Caco-2 (cell line): ENCODE results near the gene HDGFL2. TPM values are rescaled to one million over a fixed set of nuclear protein-coding genes. Genes with fewer than 3 reads are reported as not detected.

Experiments
- BruUV-seq: library from RNA; stranded (reverse); fragments of 400-500 nt; replicated peaks from 2 replicates; lab custom pipeline; 2021; lab: Mats Ljungman, UMichigan
- CTCF ChIA-PET: fragments of 300-600 bp; sonication (Branson Sonifier 250); formaldehyde crosslinking; loops from one replicate; lab custom pipeline; 2022; ENCODE audit warnings: antibody characterized with exemption; lab: Charles Lee
- POLR2A ChIA-PET: fragments of 300-600 bp; sonication (Branson Sonifier 250); formaldehyde crosslinking; loops from one replicate; lab custom pipeline; 2022; ENCODE audit warnings: antibody characterized with exemption; lab: Charles Lee
- DNase-seq, 2 experiments: peaks; one replicate each; pipeline versions ENCODE4 v3.0.0 to v3.0.0-alpha.2; 2020 to 2022
- H3K27me3 ChIP-seq: replicated peaks from 2 replicates; pipeline ENCODE4 v1.6.0; 2011; ENCODE audit warnings: low read length; ENCODE audit not compliant: control insufficient read depth, insufficient read depth
- H3K36me3 ChIP-seq: 2 replicates; pipeline ENCODE4 v1.5.1; 2011; ENCODE audit warnings: low read length; ENCODE audit not compliant: control insufficient read depth, insufficient read depth
- H3K4me1 ChIP-seq: fragments of 250-450 bp; sonication (Bioruptor Pico); 2 replicates; pipeline ENCODE4 v1.5.1; 2020; ENCODE audit warnings: mild to moderate bottlenecking
- H3K4me3 ChIP-seq: 2 replicates; pipeline ENCODE4 v1.5.1; 2011; ENCODE audit warnings: low read depth, mild to moderate bottlenecking, control low read depth, low read length
- H3K9me3 ChIP-seq: fragments of 250-450 bp; sonication (Bioruptor Pico); 2 replicates; pipeline ENCODE4 v1.5.1; 2020; ENCODE audit warnings: mild to moderate bottlenecking, moderate library complexity
- H3K27ac Mint-ChIP-seq: one replicate; pipeline ENCODE4 v1.8.0; 2022; ENCODE audit warnings: mixed read lengths; ENCODE audit not compliant: unreplicated experiment
- H3K27me3 Mint-ChIP-seq: one replicate; pipeline ENCODE4 v1.8.0; 2022; ENCODE audit warnings: mixed read lengths; ENCODE audit not compliant: insufficient read depth, unreplicated experiment
- H3K36me3 Mint-ChIP-seq: one replicate; pipeline ENCODE4 v1.8.0; 2022; ENCODE audit warnings: mild to moderate bottlenecking, mixed read lengths; ENCODE audit not compliant: insufficient read depth, unreplicated experiment
- H3K4me1 Mint-ChIP-seq: one replicate; pipeline ENCODE4 v1.8.0; 2022; ENCODE audit warnings: low read depth, mixed read lengths; ENCODE audit not compliant: unreplicated experiment
- H3K4me3 Mint-ChIP-seq: one replicate; pipeline ENCODE4 v1.8.0; 2022; ENCODE audit warnings: mild to moderate bottlenecking, moderate library complexity, mixed read lengths; ENCODE audit not compliant: unreplicated experiment
- H3K9me3 Mint-ChIP-seq: one replicate; pipeline ENCODE4 v1.8.0; 2022; ENCODE audit warnings: mixed read lengths; ENCODE audit not compliant: unreplicated experiment
- intact Hi-C: fragments of 100-400 bp; cut with micrococcal nuclease; formaldehyde crosslinking; loops from one replicate; pipeline ENCODE4 v1.10.0; 2022; ENCODE audit not compliant: unreplicated experiment
- total RNA-seq: library from RNA; stranded (reverse); gene quantifications from 2 replicates; pipeline ENCODE4 v1.2.3, GENCODE V29; 2022
- TF ChIP-seq, protein P1 (sequence below), 2 experiments: fragments of 200-600 bp in 1 of 2; IDR thresholded peaks; 1 replicate in 1 of 2; 2 replicates in 1 of 2; pipeline versions ENCODE4 v1.5.1 to v1.8.0; 2011 to 2022; ENCODE audit warnings: antibody characterized with exemption in 1 of 2, control low read depth in 1 of 2, inconsistent platforms in 1 of 2, low read depth in 1 of 2, low read length in 1 of 2, mild to moderate bottlenecking in 1 of 2, moderate library complexity in 1 of 2; ENCODE audit not compliant: insufficient read depth in 1 of 2, severe bottlenecking in 1 of 2, unreplicated experiment in 1 of 2

HDGFL2 gene
- total RNA-seq, 1 experiment from 2014 or later: 70.8 TPM

DNA sequence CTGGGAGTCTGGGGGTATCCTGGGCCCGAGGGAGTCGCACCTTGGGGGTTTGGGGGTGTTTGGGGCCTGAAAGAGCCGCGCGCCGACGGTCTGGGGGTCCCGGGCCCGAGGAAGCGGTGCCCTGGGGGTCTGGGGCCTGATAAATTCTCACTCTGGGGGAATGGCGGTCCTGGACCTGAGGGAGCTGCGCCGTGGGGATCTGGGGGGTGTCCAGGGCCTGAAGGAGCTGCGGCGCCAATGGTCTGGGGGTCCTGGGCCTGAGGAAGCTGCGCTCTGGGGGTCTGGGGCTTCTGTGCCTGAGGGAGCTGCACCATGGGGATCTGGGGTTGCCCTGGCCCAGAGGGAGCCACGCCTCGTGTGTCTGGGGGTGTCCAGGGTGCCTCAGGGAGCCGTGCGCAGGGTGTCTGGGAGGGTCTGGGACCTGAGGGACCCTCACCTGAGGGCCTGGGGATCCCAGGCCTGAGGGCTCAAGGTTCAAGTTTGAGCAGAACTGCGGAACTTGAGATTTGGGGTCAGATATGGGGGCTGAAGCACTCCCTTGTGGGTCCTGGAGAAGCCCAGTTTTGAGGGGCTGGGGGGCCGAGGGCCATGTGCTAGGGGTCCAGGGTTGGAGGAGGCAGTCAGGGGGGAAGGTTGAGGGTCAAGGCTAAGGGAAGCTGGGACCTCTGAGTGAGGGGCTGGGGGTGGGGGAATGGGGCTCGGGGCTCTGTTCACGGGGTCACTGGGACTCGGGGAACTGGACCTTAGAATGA is 1.1 kb downstream of the HDGFL2 start:
- peak overlapping the region; percentile 35 for H3K27ac Mint-ChIP-seq
- POLR2A ChIA-PET: no interaction called here
- no TSS peak for BruUV-seq

DNA sequence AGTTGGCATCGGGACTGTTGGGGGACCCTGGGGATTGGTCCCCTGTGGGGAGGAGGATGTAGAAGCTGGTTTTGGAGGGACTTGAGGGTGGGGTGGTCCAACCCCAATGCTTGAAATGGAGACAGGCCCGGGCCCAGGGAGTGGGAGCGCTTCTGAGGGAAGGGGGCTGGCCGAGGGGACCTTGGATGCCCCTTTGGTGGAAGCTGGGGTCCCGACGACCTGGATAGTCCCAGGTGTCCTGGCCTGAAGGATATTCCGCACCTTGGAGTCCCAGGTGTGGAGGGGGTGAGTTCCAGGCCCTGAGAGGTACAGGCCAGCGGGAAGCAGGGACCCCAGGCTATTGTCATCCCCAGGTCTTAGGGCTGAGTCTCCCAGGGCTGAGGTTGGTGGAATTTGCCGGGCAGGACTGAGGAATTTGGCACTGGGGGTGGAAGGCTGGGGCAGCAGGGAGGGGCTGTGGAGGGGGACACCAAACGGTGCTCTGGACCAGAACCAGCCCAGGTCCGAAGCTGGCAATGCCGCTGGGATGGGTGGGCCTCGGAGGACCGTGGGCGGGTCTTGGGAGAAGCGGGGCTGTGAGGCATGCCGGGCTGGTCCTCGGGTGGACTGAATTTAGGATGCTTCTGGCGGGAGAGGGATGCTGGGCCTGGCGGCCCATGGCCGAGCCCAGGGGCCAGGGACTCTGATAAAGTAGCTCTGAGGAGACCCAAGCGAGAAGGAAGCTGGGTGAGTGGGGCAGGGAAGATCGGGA is 1.8 kb downstream of the HDGFL2 start:
- ChIA-PET CTCF (no interaction called here), POLR2A (no interaction called here)
- no peaks in the 10 kb centered on the region for H3K27me3 ChIP-seq
- H3K36me3 ChIP-seq: no peaks in the 10 kb centered on the region; the same call in 1 of the 2 replicates
- Mint-ChIP-seq H3K9me3 (no peaks in the 10 kb centered on the region), H3K4me3 (peak overlapping the region; percentile 44), H3K27ac (no peak overlapping the region), H3K27me3 (no peaks in the 10 kb centered on the region), H3K36me3 (peaks cover 13% of the 10 kb centered on the region), H3K4me1 (peaks cover 6% of the 10 kb centered on the region)
- TF ChIP-seq, protein P1, sequence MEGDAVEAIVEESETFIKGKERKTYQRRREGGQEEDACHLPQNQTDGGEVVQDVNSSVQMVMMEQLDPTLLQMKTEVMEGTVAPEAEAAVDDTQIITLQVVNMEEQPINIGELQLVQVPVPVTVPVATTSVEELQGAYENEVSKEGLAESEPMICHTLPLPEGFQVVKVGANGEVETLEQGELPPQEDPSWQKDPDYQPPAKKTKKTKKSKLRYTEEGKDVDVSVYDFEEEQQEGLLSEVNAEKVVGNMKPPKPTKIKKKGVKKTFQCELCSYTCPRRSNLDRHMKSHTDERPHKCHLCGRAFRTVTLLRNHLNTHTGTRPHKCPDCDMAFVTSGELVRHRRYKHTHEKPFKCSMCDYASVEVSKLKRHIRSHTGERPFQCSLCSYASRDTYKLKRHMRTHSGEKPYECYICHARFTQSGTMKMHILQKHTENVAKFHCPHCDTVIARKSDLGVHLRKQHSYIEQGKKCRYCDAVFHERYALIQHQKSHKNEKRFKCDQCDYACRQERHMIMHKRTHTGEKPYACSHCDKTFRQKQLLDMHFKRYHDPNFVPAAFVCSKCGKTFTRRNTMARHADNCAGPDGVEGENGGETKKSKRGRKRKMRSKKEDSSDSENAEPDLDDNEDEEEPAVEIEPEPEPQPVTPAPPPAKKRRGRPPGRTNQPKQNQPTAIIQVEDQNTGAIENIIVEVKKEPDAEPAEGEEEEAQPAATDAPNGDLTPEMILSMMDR (IDR thresholded peaks at IDR 0.05; ENCODE audit: insufficient read depth in 1 of 2, low read depth in 1 of 2, low read length in 1 of 2, severe bottlenecking in 1 of 2, unreplicated experiment in 1 of 2): no peak
- BruUV-seq: no TSS peak
- intact Hi-C loops: no loop called here
- H3K4me1 ChIP-seq: peaks cover 4% of the 10 kb centered on the region; the same call in 1 of the 2 replicates
- no peaks in the 10 kb centered on the region for H3K9me3 ChIP-seq
- H3K4me3 ChIP-seq: no peak overlapping the region; the same call in 1 of the 2 replicates
- no peak for DNase-seq

More for the DNA sequence above, 1.1 kb downstream of the HDGFL2 start:
- TF ChIP-seq, protein P1 (IDR thresholded peaks at IDR 0.05; ENCODE audit: insufficient read depth in 1 of 2, low read depth in 1 of 2, low read length in 1 of 2, severe bottlenecking in 1 of 2, unreplicated experiment in 1 of 2): no peak
- CTCF ChIA-PET: interaction anchor here (0.7 kb wide), 1 partner anchor 120 kb away, joined by 3 read pairs; no protein-coding TSS in a partner anchor
- Mint-ChIP-seq H3K9me3 (no peaks in the 10 kb centered on the region), H3K27me3 (no peaks in the 10 kb centered on the region), H3K36me3 (peaks cover 12% of the 10 kb centered on the region), H3K4me3 (no peak overlapping the region), H3K4me1 (peaks cover 6% of the 10 kb centered on the region)
- H3K4me1 ChIP-seq: peaks cover 4% of the 10 kb centered on the region; the same call in 1 of the 2 replicates
- no peaks in the 10 kb centered on the region for H3K9me3 ChIP-seq
- H3K36me3 ChIP-seq: no peaks in the 10 kb centered on the region; the same call in 1 of the 2 replicates
- intact Hi-C loops: no loop called here
- no peaks in the 10 kb centered on the region for H3K27me3 ChIP-seq
- peak overlapping the region; percentile 87 for H3K4me3 ChIP-seq
- DNase-seq: no peak

DNA sequence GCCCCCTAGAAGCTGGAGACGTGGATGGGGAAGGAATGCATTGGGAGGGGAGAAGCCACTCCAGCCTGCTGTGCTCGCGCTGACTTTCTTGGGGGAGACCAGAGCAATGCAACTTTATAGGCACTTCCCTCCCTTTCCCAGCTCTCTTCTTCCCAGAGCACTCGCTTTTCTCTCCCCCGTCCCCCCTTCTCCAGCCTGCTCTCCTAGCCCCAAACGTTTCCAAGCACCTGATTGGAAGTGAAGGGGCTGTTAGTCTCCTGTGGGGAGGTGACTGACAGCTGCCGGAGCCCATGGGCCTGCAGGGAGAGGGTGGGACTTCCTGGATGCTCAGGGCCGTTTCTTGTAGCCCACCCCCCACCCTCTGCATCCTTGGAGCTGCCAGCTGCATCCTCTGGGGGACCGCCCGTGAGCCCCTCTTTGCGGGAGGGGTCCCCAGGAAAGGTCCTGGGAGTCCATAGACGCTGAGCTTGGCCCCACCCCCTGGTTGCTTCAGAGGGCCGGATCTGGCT is 2.5 kb downstream of the HDGFL2 start:
- POLR2A ChIA-PET: no interaction called here
- Histone ChIP-seq H3K36me3 (no peaks in the 10 kb centered on the region; the same call in 1 of the 2 replicates), H3K9me3 (no peaks in the 10 kb centered on the region), H3K4me3 (no peak overlapping the region), H3K27me3 (no peaks in the 10 kb centered on the region), H3K4me1 (peaks cover 4% of the 10 kb centered on the region; the same call in 1 of the 2 replicates)
- peaks cover 13% of the 10 kb centered on the region for H3K36me3 Mint-ChIP-seq
- intact Hi-C loops: no loop called here
- peak overlapping the region; percentile 44 for H3K4me3 Mint-ChIP-seq
- TF ChIP-seq, protein P1 (IDR thresholded peaks at IDR 0.05; ENCODE audit: insufficient read depth in 1 of 2, low read depth in 1 of 2, low read length in 1 of 2, severe bottlenecking in 1 of 2, unreplicated experiment in 1 of 2): no peak
- no peaks in the 10 kb centered on the region for H3K9me3 Mint-ChIP-seq
- H3K27ac Mint-ChIP-seq: no peak overlapping the region
- no peaks in the 10 kb centered on the region for H3K27me3 Mint-ChIP-seq
- CTCF ChIA-PET: no interaction called here
- BruUV-seq: no TSS peak
- DNase-seq: no peak
- peaks cover 6% of the 10 kb centered on the region for H3K4me1 Mint-ChIP-seq
